Measurements from ENCODE around the gene SSR2. TPM values are rescaled to one million over a fixed set of nuclear protein-coding genes. Genes with fewer than 3 reads are reported as not detected.
"Not testable (repeated sequence)": the region's sequence is repeated elsewhere in the genome, so short reads cannot be mapped to it uniquely, and the experiment has no call there.

The SSR2 gene
- total RNA-seq, 6 experiments from 2014 or later, result 59.5 to 227 (median 103) TPM

DNA sequence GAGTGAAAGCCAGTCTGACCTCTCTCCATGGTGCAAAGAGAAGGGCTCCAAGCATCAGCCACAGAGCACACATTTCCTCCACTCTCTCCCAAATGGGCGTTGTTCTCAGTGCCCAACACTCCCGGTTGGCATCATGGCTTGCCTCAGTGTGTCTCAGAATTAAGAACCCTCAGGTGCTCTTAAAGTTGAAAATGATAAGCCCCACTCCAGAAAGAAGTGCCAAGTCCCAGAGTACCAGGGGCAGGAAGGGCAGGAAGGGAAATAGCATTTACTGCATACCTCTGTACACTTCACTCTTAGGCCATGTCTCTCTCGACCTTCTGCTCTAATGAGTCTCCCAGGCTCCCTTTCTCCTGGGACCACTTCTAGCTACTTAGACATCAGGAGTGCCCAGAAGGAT is 27.2 kb downstream of the SSR2 start:
- WGBS (ENCODE audit: insufficient coverage, low coverage, low lambda C conversion rate, missing lambda C conversion rate), result 100% methylated on average over 2 of the region's 3 CpGs
- no peak for ATAC-seq
- DNase-seq, result no peak
- Histone ChIP-seq H3K36me3 (no peaks in the 10 kb centered on the region), H3K27me3 (no peaks in the 10 kb centered on the region), H3K4me1 (peaks cover 0 to 23% (median 11%) of the 10 kb centered on the region in 4 donors), H3K9me3 (no peaks in the 10 kb centered on the region), H3K4me3 (no peak overlapping the region), H3K27ac (no peak overlapping the region)
- TF ChIP-seq, protein P1, sequence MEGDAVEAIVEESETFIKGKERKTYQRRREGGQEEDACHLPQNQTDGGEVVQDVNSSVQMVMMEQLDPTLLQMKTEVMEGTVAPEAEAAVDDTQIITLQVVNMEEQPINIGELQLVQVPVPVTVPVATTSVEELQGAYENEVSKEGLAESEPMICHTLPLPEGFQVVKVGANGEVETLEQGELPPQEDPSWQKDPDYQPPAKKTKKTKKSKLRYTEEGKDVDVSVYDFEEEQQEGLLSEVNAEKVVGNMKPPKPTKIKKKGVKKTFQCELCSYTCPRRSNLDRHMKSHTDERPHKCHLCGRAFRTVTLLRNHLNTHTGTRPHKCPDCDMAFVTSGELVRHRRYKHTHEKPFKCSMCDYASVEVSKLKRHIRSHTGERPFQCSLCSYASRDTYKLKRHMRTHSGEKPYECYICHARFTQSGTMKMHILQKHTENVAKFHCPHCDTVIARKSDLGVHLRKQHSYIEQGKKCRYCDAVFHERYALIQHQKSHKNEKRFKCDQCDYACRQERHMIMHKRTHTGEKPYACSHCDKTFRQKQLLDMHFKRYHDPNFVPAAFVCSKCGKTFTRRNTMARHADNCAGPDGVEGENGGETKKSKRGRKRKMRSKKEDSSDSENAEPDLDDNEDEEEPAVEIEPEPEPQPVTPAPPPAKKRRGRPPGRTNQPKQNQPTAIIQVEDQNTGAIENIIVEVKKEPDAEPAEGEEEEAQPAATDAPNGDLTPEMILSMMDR (IDR thresholded peaks at IDR 0.05), result no peak
- TF ChIP-seq POLR2A (IDR thresholded peaks at IDR 0.05), result no peak
- intact Hi-C loops (cut with DNase I), result no loop called here

DNA sequence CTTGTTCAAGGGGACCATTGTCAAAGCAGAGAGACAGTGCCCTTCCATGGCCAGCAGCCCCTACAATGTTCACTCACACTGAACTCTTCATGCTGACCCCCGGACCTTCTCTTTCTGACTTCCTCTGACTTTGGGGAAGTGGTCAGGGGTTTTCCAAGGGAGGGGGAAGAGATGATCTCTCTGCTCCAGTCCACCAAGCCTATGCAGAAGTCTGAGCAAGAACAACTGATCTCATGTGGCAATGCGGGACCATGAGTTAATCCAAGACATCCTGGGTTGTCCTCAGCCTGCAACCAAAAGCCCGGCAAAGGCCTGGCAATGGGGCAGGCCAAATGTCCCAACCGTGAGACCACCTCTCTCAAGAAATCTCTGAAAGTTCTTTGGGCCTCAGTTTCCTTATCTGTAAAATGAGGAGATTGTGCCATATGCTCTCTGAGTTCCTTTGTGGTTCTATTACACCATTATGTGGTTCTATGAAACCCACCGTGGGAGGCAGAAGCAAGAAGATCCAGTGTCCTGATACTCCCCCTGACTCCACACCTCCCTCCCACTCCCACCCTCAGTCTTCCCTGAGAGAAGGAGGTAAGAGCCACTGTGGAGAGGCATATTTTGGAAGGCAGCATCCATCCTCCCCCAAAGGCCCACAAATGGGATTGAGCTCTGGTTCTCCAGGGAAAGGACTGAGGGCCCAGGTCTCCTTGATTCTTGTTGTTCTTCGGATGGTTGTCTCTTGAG is 30.6 kb downstream of the SSR2 start:
- Histone ChIP-seq H3K4me3 (no peak overlapping the region), H3K36me3 (no peaks in the 10 kb centered on the region), H3K27ac (peak overlapping the region; percentile 69 to 80 (median 74)), H3K9me3 (no peaks in the 10 kb centered on the region), H3K27me3 (no peaks in the 10 kb centered on the region), H3K4me1 (peaks cover 0 to 23% (median 11%) of the 10 kb centered on the region in 4 donors)
- intact Hi-C loops (cut with DNase I), result no loop called here
- TF ChIP-seq, protein P1 (IDR thresholded peaks at IDR 0.05), result no peak
- no peak for TF ChIP-seq POLR2A (IDR thresholded peaks at IDR 0.05)
- 62% methylated on average over 3 of the region's 6 CpGs for WGBS (ENCODE audit: insufficient coverage, low coverage, low lambda C conversion rate, missing lambda C conversion rate)
- DNase-seq (no peak), ATAC-seq (peak; percentile 14 to 31 (median 20))

DNA sequence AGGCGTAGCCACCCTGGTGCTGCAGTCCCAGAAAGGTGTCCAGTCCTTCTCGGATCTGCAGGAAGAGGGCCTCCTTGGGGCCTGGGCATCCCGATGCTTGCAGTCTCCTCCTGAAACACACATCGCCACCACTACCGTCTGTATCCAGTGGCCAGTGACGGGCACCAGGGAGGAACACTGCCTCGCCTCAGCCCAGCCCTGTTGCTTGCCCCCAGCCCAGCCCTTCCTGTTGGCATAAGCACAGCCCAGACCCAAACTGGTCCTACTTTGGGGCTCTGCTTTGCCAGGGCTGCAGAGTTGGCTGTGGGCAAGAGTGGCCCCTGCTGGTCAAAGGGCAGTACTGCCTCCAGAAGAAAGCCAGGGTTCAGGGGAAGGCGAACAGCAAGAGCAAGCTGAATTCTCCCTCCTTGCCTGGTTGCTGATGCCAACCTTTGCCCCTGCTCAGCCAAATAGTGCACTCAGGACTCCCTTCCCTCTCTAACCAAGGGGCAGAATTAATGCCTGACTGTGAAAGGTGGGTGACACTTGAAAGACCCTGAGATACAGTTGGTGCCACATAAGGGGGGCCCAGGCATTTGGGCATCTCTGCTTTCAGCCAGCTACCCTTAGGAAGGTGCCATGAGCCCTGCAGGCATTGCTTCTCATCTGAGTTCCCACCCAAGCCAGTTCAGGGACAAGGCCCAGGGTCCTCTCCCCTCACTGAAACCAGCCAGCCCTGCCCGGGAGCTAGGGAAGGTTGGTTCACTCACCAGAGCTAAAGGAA is 31.3 kb downstream of the SSR2 start:
- WGBS (ENCODE audit: insufficient coverage, low coverage, low lambda C conversion rate, missing lambda C conversion rate), result 33% methylated on average over 3 of the region's 9 CpGs
- no peak overlapping the region for H3K4me3 ChIP-seq
- H3K36me3 ChIP-seq, result no peaks in the 10 kb centered on the region
- TF ChIP-seq, protein P1 (IDR thresholded peaks at IDR 0.05), result peak; percentile 96 to 98 (median 97)
- TF ChIP-seq POLR2A (IDR thresholded peaks at IDR 0.05), result no peak
- no peaks in the 10 kb centered on the region for H3K9me3 ChIP-seq
- DNase-seq, result peak; percentile 73 to 80 (median 75)
- H3K4me1 ChIP-seq, result peaks cover 0 to 23% (median 11%) of the 10 kb centered on the region in 4 donors
- intact Hi-C loops (cut with DNase I), result loop anchor here in 1 of 2 donors (5.0 kb wide), 1 partner anchor 52 kb away; no protein-coding TSS in a partner anchor
- no peaks in the 10 kb centered on the region for H3K27me3 ChIP-seq
- H3K27ac ChIP-seq, result peak overlapping the region in 1 of 3 donors; percentile 30
- ATAC-seq, result peak; percentile 81 to 90 (median 88)

DNA sequence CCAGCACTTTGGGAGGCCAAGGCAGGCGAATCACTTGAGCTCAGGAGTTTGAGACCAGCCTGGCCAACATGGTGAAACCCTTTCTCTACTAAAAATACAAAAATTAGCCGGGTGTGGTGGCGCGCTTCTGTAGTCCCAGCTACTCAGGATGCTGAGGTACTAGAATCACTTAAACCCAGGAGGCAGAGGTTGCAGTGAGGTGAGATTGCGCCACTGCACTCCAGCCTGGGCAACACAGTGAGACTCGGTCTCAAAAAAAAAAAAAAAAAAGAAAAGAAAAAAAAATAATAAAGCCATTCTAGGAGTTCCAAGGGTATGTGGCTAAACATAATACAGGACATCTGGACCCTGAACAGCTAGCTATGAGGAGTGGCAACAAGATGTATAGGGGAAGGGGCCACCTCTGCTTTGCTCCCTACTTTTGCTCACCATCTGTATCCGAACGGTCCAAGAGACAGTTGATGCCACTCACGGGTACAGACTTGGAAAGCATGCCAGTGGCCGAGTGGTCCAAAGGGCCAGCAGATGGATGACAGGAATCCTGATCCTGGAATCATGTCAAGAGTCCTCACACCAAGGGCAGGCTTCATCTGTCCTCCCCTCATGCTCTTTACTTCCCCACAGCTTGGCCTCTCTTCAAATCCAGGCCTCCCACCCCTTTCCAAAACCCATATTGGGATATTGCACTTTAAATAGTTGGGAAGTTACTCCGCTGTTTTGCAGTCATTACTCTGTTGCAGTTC is 35.7 kb downstream of the SSR2 start:
- H3K27me3 ChIP-seq, ATAC-seq, H3K9me3 ChIP-seq, H3K4me3 ChIP-seq, H3K36me3 ChIP-seq, H3K27ac ChIP-seq, DNase-seq, H3K4me1 ChIP-seq: not testable (repeated sequence)
- intact Hi-C loops (cut with DNase I), result loop anchor here (5.0 kb wide), 2 partner anchors 43 to 48 kb away; partner anchors contain the start of gene RXFP4 (in 1 of the 2)
- 91% methylated on average over 1 of the region's 11 CpGs for WGBS (ENCODE audit: insufficient coverage, low coverage, low lambda C conversion rate, missing lambda C conversion rate)
